Suprapubic skin (tissue), 4 donors: Measurements from ENCODE around the gene TMEM170A.
"Not testable (repeated sequence)": the region's sequence is repeated elsewhere in the genome, so short reads cannot be mapped to it uniquely, and the experiment has no call there.

Experiments
- CTCF ChIP-seq, 2 donors: fragments of 200-600 bp in 1 of 2; fragments of 450-650 bp in 1 of 2; sonication (generic) in 1 of 2; IDR thresholded peaks; one replicate each; pipeline ENCODE4 v1.5.1; 2016 to 2019; ENCODE audit warnings: antibody characterized with exemption in 2 of 2, mild to moderate bottlenecking in 1 of 2, moderate library complexity in 1 of 2
- EP300 ChIP-seq: sonication (generic); formaldehyde crosslinking; IDR thresholded peaks from one replicate; pipeline ENCODE4 v1.6.1; 2017; ENCODE audit warnings: antibody characterized with exemption
- POLR2A ChIP-seq, 2 donors: fragments of 450-650 bp; IDR thresholded peaks; one replicate each; pipeline ENCODE4 v1.6.1; 2017; ENCODE audit warnings: antibody characterized with exemption in 2 of 2, mild to moderate bottlenecking in 2 of 2, moderate library complexity in 2 of 2
- POLR2AphosphoS5 ChIP-seq, 3 donors: sonication (generic); formaldehyde crosslinking; IDR thresholded peaks; one replicate each; pipeline ENCODE4 v1.6.1; 2017; ENCODE audit warnings: antibody characterized with exemption in 3 of 3

- not testable (repeated sequence) for TF ChIP-seq CTCF (IDR thresholded peaks at IDR 0.05); POLR2A (IDR thresholded peaks at IDR 0.05); POLR2AphosphoS5 (IDR thresholded peaks at IDR 0.05); EP300
Observed at GRCh38 chr16:75498605-75499322, 34.3 kb upstream of the TMEM170A start.
